ENCODE measurements around the gene ZC2HC1B. TPM values are rescaled to one million over a fixed set of nuclear protein-coding genes. Genes with fewer than 3 reads are reported as not detected.

Gene ZC2HC1B
- total and polyA plus RNA-seq, 3 donors from 2014 or later = 4.6 to 23.0 (median 16.9) TPM

GRCh38 chr6:143882401-143882930 is 18.2 kb downstream of the ZC2HC1B start:
- no peak for TF ChIP-seq POLR2A (IDR thresholded peaks at IDR 0.05)
- TF ChIP-seq CTCF (IDR thresholded peaks at IDR 0.05) = no peak
- no peaks in the 10 kb centered on the region for H3K27me3 ChIP-seq
- H3K4me1 ChIP-seq = no peaks in the 10 kb centered on the region
- H3K4me3 ChIP-seq = no peak overlapping the region
- 46 to 61% methylated on average over 2 of the region's 2 CpGs for WGBS, 2 donors
- H3K9me3 ChIP-seq = no peaks in the 10 kb centered on the region
- H3K27ac ChIP-seq = no peak overlapping the region
- no peaks in the 10 kb centered on the region for H3K36me3 ChIP-seq (ENCODE audit: low read depth, missing control alignments)
- intact Hi-C loops (cut with DNase I; ENCODE audit: low total_unique reads) = no loop called here
- no peak for DNase-seq

DNA sequence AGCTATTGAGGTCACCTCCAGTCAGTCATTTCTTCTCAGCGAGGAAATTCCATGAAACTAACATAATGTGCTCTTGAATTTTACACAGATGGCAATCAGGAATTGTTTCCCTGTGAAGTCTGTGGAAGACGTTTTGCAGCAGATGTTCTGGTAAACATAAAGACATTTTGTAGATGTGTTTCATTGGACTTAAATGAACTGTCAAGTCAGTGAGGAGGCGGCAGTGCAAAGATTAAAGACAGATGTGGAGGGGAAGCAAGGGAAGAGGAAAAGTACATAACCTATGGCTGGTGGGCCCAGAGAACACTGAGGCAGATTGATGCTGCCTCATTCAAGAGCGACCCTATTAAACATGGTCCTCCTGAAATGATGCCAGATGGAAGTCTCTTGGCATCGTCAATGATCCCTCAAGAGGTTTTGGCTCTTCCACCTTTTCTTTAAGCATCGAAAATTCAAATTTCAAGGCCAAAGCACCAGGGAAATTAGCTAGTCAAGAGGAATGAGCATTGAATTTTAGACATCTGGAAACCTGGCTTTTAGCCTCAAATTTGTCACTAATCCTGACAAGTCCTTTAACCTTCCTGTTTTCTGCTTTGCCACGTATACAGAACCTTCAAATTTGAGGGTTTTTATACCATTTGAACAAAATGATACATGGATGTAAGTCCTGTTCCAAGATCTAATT is 20.1 kb downstream of the ZC2HC1B start:
- H3K36me3 ChIP-seq (ENCODE audit: low read depth, missing control alignments) = no peaks in the 10 kb centered on the region
- H3K4me3 ChIP-seq = no peak overlapping the region
- no peak for TF ChIP-seq CTCF (IDR thresholded peaks at IDR 0.05)
- TF ChIP-seq POLR2A (IDR thresholded peaks at IDR 0.05) = no peak
- no peaks in the 10 kb centered on the region for H3K4me1 ChIP-seq
- intact Hi-C loops (cut with DNase I; ENCODE audit: low total_unique reads) = no loop called here
- no peak for DNase-seq
- H3K27ac ChIP-seq = no peak overlapping the region
- 80 to 88% methylated on average over 7 of the region's 7 CpGs for WGBS, 2 donors
- H3K9me3 ChIP-seq = no peaks in the 10 kb centered on the region
- H3K27me3 ChIP-seq = no peaks in the 10 kb centered on the region

DNA sequence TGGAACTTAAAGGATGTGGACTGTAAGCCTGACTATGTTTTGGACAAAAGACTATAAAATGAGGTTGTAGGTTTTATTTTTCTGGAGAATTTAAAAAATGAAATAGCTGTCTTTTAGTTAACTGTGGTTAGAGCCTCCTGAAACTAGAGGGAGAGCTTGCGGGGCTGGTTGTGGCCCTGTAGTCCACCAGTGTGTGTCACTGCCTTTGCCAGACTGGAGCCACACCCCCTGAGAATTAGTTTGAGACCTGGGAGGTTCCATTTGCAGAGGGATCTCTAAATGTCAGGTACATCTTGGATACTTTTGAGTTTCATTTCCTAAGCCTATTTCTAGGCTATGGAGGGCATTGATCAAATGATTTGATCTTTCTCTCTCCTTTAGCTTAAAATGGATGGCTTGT is 20.8 kb downstream of the ZC2HC1B start:
- H3K4me1 ChIP-seq = no peaks in the 10 kb centered on the region
- H3K9me3 ChIP-seq = no peaks in the 10 kb centered on the region
- H3K4me3 ChIP-seq = no peak overlapping the region
- 97 to 100% methylated on average over 1 of the region's 1 CpG for WGBS, 2 donors
- H3K27me3 ChIP-seq = no peaks in the 10 kb centered on the region
- H3K36me3 ChIP-seq (ENCODE audit: low read depth, missing control alignments) = no peaks in the 10 kb centered on the region
- no peak for TF ChIP-seq POLR2A (IDR thresholded peaks at IDR 0.05)
- TF ChIP-seq CTCF (IDR thresholded peaks at IDR 0.05) = no peak
- DNase-seq = no peak
- intact Hi-C loops (cut with DNase I; ENCODE audit: low total_unique reads) = no loop called here
- H3K27ac ChIP-seq = no peak overlapping the region

- Histone ChIP-seq H3K36me3 (ENCODE audit: low read depth, missing control alignments) (no peaks in the 10 kb centered on the region), H3K9me3 (no peaks in the 10 kb centered on the region), H3K4me3 (no peak overlapping the region), H3K27ac (no peak overlapping the region), H3K27me3 (no peaks in the 10 kb centered on the region), H3K4me1 (no peaks in the 10 kb centered on the region)
- TF ChIP-seq POLR2A (IDR thresholded peaks at IDR 0.05) (no peak), CTCF (IDR thresholded peaks at IDR 0.05) (no peak)
- no peak for DNase-seq
- WGBS, 2 donors = 79 to 94% methylated on average over 1 of the region's 1 CpG
- intact Hi-C loops (cut with DNase I; ENCODE audit: low total_unique reads) = no loop called here
Observed at GRCh38 chr6:143894655-143895054, 30.4 kb downstream of the ZC2HC1B start.
